ENCODE data around the gene MOK.
"Not testable (repeated sequence)": the region's sequence is repeated elsewhere in the genome, so short reads cannot be mapped to it uniquely, and the experiment has no call there.

Gene MOK

GRCh38 chr14:102304611-102305506 is at the start of gene MOK:
TSS of gene MOK (minus strand) at chr14:102305164. CDS start at chr14:102304968, 196 bp downstream.
- DNase-seq = peak; percentile 42

- no peak for DNase-seq
Observed at GRCh38 chr14:102353126-102353619, 48.2 kb upstream of the MOK start.

GRCh38 chr14:102352213-102352612 is 47.2 kb upstream of the MOK start:
- no peak for DNase-seq

GRCh38 chr14:102351593-102351992 is 46.6 kb upstream of the MOK start:
- DNase-seq = not testable (repeated sequence)

- no peak for DNase-seq
Observed at GRCh38 chr14:102351023-102351422, 46.1 kb upstream of the MOK start.

- DNase-seq = no peak
Observed at GRCh38 chr14:102348376-102348775, 43.4 kb upstream of the MOK start.

- DNase-seq = no peak
Observed at GRCh38 chr14:102346645-102347044, 41.7 kb upstream of the MOK start.

- no peak for DNase-seq
Observed at GRCh38 chr14:102345232-102345631, 40.3 kb upstream of the MOK start.

GRCh38 chr14:102344485-102344884 is 39.5 kb upstream of the MOK start:
- no peak for DNase-seq

GRCh38 chr14:102344084-102344483 is 39.1 kb upstream of the MOK start:
- DNase-seq = no peak

- no peak for DNase-seq
Observed at GRCh38 chr14:102342238-102342637, 37.3 kb upstream of the MOK start.

GRCh38 chr14:102341566-102341965 is 36.6 kb upstream of the MOK start:
- DNase-seq = no peak

GRCh38 chr14:102338724-102339123 is 33.8 kb upstream of the MOK start:
- no peak for DNase-seq

GRCh38 chr14:102335163-102335562 is 30.2 kb upstream of the MOK start:
- no peak for DNase-seq

GRCh38 chr14:102333795-102334705 is 29.1 kb upstream of the MOK start:
- DNase-seq = no peak

GRCh38 chr14:102333390-102333789 is 28.4 kb upstream of the MOK start:
- no peak for DNase-seq

GRCh38 chr14:102330806-102331205 is 25.8 kb upstream of the MOK start:
- no peak for DNase-seq

GRCh38 chr14:102329381-102329780 is 24.4 kb upstream of the MOK start:
- not testable (repeated sequence) for DNase-seq

GRCh38 chr14:102326583-102326982 is 21.6 kb upstream of the MOK start:
- DNase-seq = no peak

- no peak for DNase-seq
Observed at GRCh38 chr14:102325791-102326345, 20.9 kb upstream of the MOK start.

- DNase-seq = no peak
Observed at GRCh38 chr14:102323102-102323501, 18.1 kb upstream of the MOK start.

- no peak for DNase-seq
Observed at GRCh38 chr14:102321456-102322422, 16.8 kb upstream of the MOK start.
